Psoas muscle (tissue), 8 donors: ENCODE results near the gene HABP2. TPM values are rescaled to one million over a fixed set of nuclear protein-coding genes. Genes with fewer than 3 reads are reported as not detected.

Experiments
- ATAC-seq, 4 donors: fragments of 200-7000 bp; cut with Tn5 transposase; one replicate each; pipeline ENCODE4 v1.9.1; 2020; ENCODE audit warnings: moderate library complexity in 3 of 4, mild to moderate bottlenecking in 2 of 4
- DNase-seq, 2 donors: peaks; one replicate each; pipeline ENCODE4 v3.0.0-alpha.2; 2020
- H3K27ac ChIP-seq: fragments of 200-600 bp; one replicate; pipeline ENCODE4 v1.8.0; 2022
- H3K27me3 ChIP-seq, 3 donors: fragments of 200-600 bp in 1 of 3; one replicate each; pipeline versions ENCODE4 v1.6.1 to v1.8.0; 2013 to 2022; ENCODE audit warnings: low read length in 2 of 3, mild to moderate bottlenecking in 2 of 3, moderate library complexity in 1 of 3; ENCODE audit not compliant: insufficient read depth in 3 of 3
- H3K36me3 ChIP-seq, 2 donors: fragments of 200-600 bp in 1 of 2; one replicate each; pipeline versions ENCODE4 v1.6.1 to v1.8.0; 2013 to 2022; ENCODE audit warnings: low read depth in 1 of 2, mild to moderate bottlenecking in 1 of 2, moderate library complexity in 1 of 2; ENCODE audit not compliant: insufficient read depth in 1 of 2
- H3K4me1 ChIP-seq: fragments of 200-600 bp; one replicate; pipeline ENCODE4 v1.8.0; 2022
- H3K4me3 ChIP-seq: fragments of 200-600 bp; one replicate; pipeline ENCODE4 v1.8.0; 2022; ENCODE audit warnings: mild to moderate bottlenecking
- H3K9me3 ChIP-seq: fragments of 200-600 bp; one replicate; pipeline ENCODE4 v1.8.0; 2022
- CTCF ChIP-seq: fragments of 200-600 bp; IDR thresholded peaks from one replicate; pipeline ENCODE4 v1.8.0; 2022; ENCODE audit warnings: antibody characterized with exemption
- WGBS, 3 donors: extraction: QIAGEN DNeasy Blood & Tissue Kit; methylation state at CpG; one replicate each; pipeline versions ENCODE4 v1.1.6 to v1.1.7; 2013; 5-methylcytosine and 5-hydroxymethylcytosine counted together
- intact Hi-C, 2 donors: fragments of 100-400 bp; cut with DNase I; formaldehyde crosslinking; loops; one replicate each; pipeline versions ENCODE4 v1.11.0 to v1.14.2; 2022
- polyA plus RNA-seq, 3 donors: library from polyadenylated mRNA; stranded (reverse); fragments of 200-250 nt; gene quantifications; one replicate each; pipeline ENCODE4 v1.2.3, GENCODE V29; 2013
- total RNA-seq, 4 donors: library from RNA; stranded (reverse); fragmentation: NEBNext Ultra II Directional in 2 of 4; extraction: Animal tissue kit (Norgen Biotek cat#: 25700) in 2 of 4; gene quantifications; one replicate each; pipeline versions ENCODE4 v1.2.1 to v1.2.4, GENCODE V29; 2021 to 2023
- donor health status: healthy with polysubstance abuse.
- donor health status: DM: no; HTN: no; CAD: no; lungs with moderate emphysema.
- donor health status: Bipolar disorder and iron deficiency.
- donor health status: healthy.
- donor health status: DM: yes; HTN: yes; CAD: no.
- donor health status: DM: no; HTN: no; CAD: no.
- donor health status: DM: no; HTN: no; CAD: no.
- donor health status: DM: yes; HTN: yes; CAD: no.

Gene HABP2
- total and polyA plus RNA-seq, 7 donors = 0.01 to 0.16 (median 0.13) TPM; not detected in 2

GRCh38 chr10:113532724-113533123 is 20.1 kb upstream of the HABP2 start:
- ATAC-seq = no peak
- Histone ChIP-seq H3K4me1 (no peaks in the 10 kb centered on the region), H3K4me3 (no peak overlapping the region), H3K9me3 (no peaks in the 10 kb centered on the region), H3K36me3 (no peaks in the 10 kb centered on the region), H3K27me3 (no peaks in the 10 kb centered on the region), H3K27ac (no peak overlapping the region)
- intact Hi-C loops = no loop called here
- DNase-seq = no peak
- 82 to 91% (median 91%) methylated on average over 3 of the region's 3 CpGs for WGBS, 3 donors
- TF ChIP-seq CTCF = no peak

GRCh38 chr10:113533801-113534200 is 19.1 kb upstream of the HABP2 start:
- WGBS, 3 donors = 56 to 63% (median 56%) methylated on average over 6 of the region's 6 CpGs
- H3K9me3 ChIP-seq = no peaks in the 10 kb centered on the region
- H3K4me1 ChIP-seq = no peaks in the 10 kb centered on the region
- DNase-seq (no peak), ATAC-seq (no peak)
- no peaks in the 10 kb centered on the region for H3K36me3 ChIP-seq
- no peak overlapping the region for H3K4me3 ChIP-seq
- intact Hi-C loops = no loop called here
- no peak overlapping the region for H3K27ac ChIP-seq
- no peaks in the 10 kb centered on the region for H3K27me3 ChIP-seq
- TF ChIP-seq CTCF = no peak

GRCh38 chr10:113534423-113534822 is 18.4 kb upstream of the HABP2 start:
- intact Hi-C loops = no loop called here
- DNase-seq (no peak), ATAC-seq (no peak)
- Histone ChIP-seq H3K27me3 (no peaks in the 10 kb centered on the region), H3K4me3 (no peak overlapping the region), H3K36me3 (no peaks in the 10 kb centered on the region), H3K27ac (no peak overlapping the region), H3K9me3 (no peaks in the 10 kb centered on the region), H3K4me1 (no peaks in the 10 kb centered on the region)
- no peak for TF ChIP-seq CTCF
- 79 to 90% (median 85%) methylated on average over 4 of the region's 4 CpGs for WGBS, 3 donors

GRCh38 chr10:113537672-113538071 is 15.2 kb upstream of the HABP2 start:
- DNase-seq (no peak), ATAC-seq (no peak)
- Histone ChIP-seq H3K27ac (no peak overlapping the region), H3K4me1 (peaks cover 10% of the 10 kb centered on the region), H3K27me3 (no peaks in the 10 kb centered on the region), H3K9me3 (no peaks in the 10 kb centered on the region), H3K4me3 (no peak overlapping the region), H3K36me3 (no peaks in the 10 kb centered on the region)
- 90 to 93% (median 92%) methylated on average over 3 of the region's 3 CpGs for WGBS, 3 donors
- intact Hi-C loops = no loop called here
- no peak for TF ChIP-seq CTCF

GRCh38 chr10:113538151-113538550 is 14.7 kb upstream of the HABP2 start:
- peaks cover 10% of the 10 kb centered on the region for H3K4me1 ChIP-seq
- H3K36me3 ChIP-seq = no peaks in the 10 kb centered on the region
- 83 to 95% (median 86%) methylated on average over 1 of the region's 1 CpG for WGBS, 3 donors
- DNase-seq (no peak), ATAC-seq (no peak)
- no peak overlapping the region for H3K4me3 ChIP-seq
- TF ChIP-seq CTCF = no peak
- H3K9me3 ChIP-seq = no peaks in the 10 kb centered on the region
- intact Hi-C loops = no loop called here
- no peaks in the 10 kb centered on the region for H3K27me3 ChIP-seq
- no peak overlapping the region for H3K27ac ChIP-seq
